Thoracic aorta (tissue), 2 donors: ENCODE results near the gene DNAJC11. TPM values are rescaled to one million over a fixed set of nuclear protein-coding genes. Genes with fewer than 3 reads are reported as not detected.
A peak's percentile ranks its signal among the peaks of the same experiment; 100 is the strongest.

Experiments
- ATAC-seq: fragments of 150-250 bp; one replicate; pipeline ENCODE4 v1.8.0; 2017; ENCODE audit warnings: low read depth; ENCODE audit not compliant: insufficient number of reproducible peaks, low FRiP score
- DNase-seq: peaks from one replicate; pipeline ENCODE4 v3.0.0-alpha.2; 2020; ENCODE audit warnings: low spot score
- H3K27ac ChIP-seq, 2 donors: fragments of 200-600 bp; sonication (generic); 1 replicate in 1 of 2; 2 replicates in 1 of 2; pipeline ENCODE4 v1.5.1; 2016; ENCODE audit warnings: mild to moderate bottlenecking in 2 of 2, moderate library complexity in 2 of 2
- H3K27me3 ChIP-seq: fragments of 200-600 bp; sonication (generic); replicated peaks from 2 replicates; pipeline ENCODE4 v1.6.0; 2016; ENCODE audit warnings: mild to moderate bottlenecking; ENCODE audit not compliant: insufficient read depth
- H3K36me3 ChIP-seq: fragments of 200-600 bp; sonication (generic); one replicate; pipeline ENCODE4 v1.5.1; 2016
- H3K4me1 ChIP-seq, 2 donors: fragments of 200-600 bp; sonication (generic); 1 replicate in 1 of 2; 2 replicates in 1 of 2; pipeline versions ENCODE4 v1.5.1 to v1.6.0; 2016; ENCODE audit warnings: low read depth in 2 of 2, mild to moderate bottlenecking in 1 of 2; ENCODE audit not compliant: control insufficient read depth in 1 of 2
- H3K4me3 ChIP-seq: fragments of 200-600 bp; sonication (generic); 2 replicates; pipeline ENCODE4 v1.5.1; 2016; ENCODE audit warnings: mild to moderate bottlenecking
- H3K9me3 ChIP-seq: fragments of 200-600 bp; sonication (generic); 2 replicates; pipeline ENCODE4 v1.5.1; 2016
- total RNA-seq, 2 donors: library from RNA; depleted of rRNA; stranded (reverse); fragments of >200 nt; gene quantifications; one replicate each; pipeline versions ENCODE4 v1.1.0 to v1.2.3, GENCODE V29; 2016
- TF ChIP-seq, protein P1 (sequence below): fragments of 200-600 bp; sonication (generic); IDR thresholded peaks from one replicate; pipeline ENCODE4 v1.5.1; 2019; ENCODE audit warnings: antibody characterized with exemption

Gene DNAJC11
- total RNA-seq, 2 donors from 2014 or later = 19.4 to 40.4 TPM

DNA sequence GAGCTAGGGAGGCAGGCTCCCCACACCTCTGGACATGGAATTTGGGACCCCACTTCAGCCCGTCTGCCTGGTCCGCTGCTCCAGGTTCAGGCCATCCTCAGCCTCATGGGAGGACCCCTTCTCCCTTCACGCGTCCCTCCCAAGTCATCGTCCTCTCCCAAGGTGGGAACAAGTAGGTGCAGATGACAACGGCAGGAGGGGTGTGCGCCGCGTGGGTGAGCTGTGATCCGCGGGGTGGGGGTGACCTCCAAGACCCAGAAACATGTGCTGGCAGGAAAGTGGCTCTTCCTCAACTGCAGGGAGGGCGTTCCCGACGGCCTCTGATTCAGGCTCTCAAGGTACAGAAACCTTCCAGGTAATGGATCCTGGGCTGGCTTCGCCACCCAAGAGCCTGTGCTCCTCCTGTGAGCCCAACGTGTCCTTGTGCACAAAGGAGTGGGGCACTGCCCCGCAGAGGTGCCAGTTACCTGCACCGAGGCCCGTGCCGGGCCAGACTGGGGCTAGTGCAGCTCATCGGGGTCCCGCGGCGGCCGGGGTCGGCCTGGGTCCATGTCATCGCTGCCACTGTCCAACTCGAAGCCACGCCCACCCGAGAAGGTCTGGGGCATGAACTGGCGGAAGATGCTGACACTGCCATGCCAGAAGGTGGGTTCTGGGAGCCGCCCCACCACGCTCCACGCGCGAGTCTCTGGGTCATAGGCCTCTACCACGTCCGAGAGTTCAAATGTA, 108.6 kb downstream of the DNAJC11 start:
- ATAC-seq = no peak
- Histone ChIP-seq H3K27ac (peak overlapping the region; percentile 82 to 90), H3K4me1 (peaks cover 56 to 89% of the 10 kb centered on the region in 2 donors), H3K36me3 (peaks cover 80% of the 10 kb centered on the region), H3K9me3 (no peaks in the 10 kb centered on the region), H3K27me3 (no peaks in the 10 kb centered on the region), H3K4me3 (no peak overlapping the region)
- TF ChIP-seq, protein P1, sequence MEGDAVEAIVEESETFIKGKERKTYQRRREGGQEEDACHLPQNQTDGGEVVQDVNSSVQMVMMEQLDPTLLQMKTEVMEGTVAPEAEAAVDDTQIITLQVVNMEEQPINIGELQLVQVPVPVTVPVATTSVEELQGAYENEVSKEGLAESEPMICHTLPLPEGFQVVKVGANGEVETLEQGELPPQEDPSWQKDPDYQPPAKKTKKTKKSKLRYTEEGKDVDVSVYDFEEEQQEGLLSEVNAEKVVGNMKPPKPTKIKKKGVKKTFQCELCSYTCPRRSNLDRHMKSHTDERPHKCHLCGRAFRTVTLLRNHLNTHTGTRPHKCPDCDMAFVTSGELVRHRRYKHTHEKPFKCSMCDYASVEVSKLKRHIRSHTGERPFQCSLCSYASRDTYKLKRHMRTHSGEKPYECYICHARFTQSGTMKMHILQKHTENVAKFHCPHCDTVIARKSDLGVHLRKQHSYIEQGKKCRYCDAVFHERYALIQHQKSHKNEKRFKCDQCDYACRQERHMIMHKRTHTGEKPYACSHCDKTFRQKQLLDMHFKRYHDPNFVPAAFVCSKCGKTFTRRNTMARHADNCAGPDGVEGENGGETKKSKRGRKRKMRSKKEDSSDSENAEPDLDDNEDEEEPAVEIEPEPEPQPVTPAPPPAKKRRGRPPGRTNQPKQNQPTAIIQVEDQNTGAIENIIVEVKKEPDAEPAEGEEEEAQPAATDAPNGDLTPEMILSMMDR = no peak
- no peak for DNase-seq

DNA sequence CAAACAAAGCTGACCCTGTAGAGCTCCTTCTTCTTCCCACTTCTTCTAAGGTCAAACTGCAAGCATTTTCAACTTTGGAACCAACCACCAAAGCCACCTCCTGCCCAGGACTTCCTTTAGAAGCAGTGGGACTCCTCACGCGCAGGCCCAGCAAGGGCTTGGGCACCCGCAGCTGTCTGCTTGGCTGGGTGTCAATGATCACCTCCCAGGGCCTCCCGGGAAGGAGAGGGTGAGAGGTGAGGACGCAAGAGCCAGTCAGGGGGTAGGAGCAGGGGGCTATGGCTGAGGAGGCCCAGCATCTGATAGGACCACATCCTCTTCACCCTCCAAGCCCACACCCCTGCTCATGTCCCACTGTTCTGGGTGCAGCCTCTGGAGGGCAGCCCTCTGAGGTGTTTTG, 109.2 kb downstream of the DNAJC11 start:
- Histone ChIP-seq H3K27ac (peak overlapping the region; percentile 82 to 90), H3K4me3 (no peak overlapping the region), H3K36me3 (peaks cover 75% of the 10 kb centered on the region), H3K9me3 (no peaks in the 10 kb centered on the region), H3K4me1 (peaks cover 56 to 89% of the 10 kb centered on the region in 2 donors), H3K27me3 (no peaks in the 10 kb centered on the region)
- ATAC-seq (no peak), DNase-seq (no peak)
- TF ChIP-seq, protein P1 = no peak

DNA sequence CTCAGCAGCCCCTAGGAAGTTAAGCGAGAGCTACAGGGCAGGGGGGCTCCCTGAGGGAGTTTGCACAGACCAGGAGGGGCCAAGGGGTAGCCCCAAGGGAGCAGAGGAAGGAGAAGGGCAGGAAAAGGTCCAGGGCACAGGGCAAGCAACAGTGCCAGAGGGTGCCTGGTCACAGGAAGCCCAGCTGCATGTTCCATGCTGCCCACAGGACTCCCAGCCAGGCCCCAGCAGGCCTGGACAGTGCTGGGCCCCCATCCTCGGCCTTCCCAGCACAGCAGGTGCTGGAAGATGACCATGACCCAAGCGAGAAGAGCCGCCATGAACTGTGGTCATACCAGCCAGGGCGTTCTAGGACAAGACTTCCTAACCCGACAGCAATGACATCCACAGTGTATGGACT, 110.0 kb downstream of the DNAJC11 start:
- DNase-seq = no peak
- ATAC-seq = no peak
- Histone ChIP-seq H3K36me3 (peaks cover 67% of the 10 kb centered on the region), H3K4me3 (peak overlapping the region; percentile 32), H3K27me3 (no peaks in the 10 kb centered on the region), H3K27ac (peak overlapping the region; percentile 82 to 90), H3K9me3 (no peaks in the 10 kb centered on the region), H3K4me1 (peaks cover 52 to 89% of the 10 kb centered on the region in 2 donors)
- TF ChIP-seq, protein P1 = no peak

DNA sequence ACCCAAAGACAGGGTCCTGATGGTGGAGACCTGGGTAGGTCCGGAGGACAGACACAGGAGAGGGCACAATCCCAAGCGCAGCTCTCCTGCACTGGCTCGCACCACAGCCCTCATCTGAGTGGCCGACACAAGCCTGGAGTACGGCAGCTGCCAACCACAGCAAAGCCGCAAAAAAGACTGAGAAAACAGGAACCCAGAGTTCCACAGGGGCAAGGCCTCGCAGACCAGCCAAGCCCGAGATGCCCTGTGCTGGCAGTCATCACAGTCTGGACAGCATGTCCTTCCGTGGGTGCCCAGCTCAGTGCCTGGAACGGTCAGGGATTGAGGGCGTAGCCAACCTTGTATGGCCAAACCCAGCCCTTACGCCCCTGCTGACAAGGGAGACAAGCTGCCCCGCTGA, 110.4 kb downstream of the DNAJC11 start:
- peak; percentile 49 for DNase-seq
- peak; percentile 68 for ATAC-seq

DNA sequence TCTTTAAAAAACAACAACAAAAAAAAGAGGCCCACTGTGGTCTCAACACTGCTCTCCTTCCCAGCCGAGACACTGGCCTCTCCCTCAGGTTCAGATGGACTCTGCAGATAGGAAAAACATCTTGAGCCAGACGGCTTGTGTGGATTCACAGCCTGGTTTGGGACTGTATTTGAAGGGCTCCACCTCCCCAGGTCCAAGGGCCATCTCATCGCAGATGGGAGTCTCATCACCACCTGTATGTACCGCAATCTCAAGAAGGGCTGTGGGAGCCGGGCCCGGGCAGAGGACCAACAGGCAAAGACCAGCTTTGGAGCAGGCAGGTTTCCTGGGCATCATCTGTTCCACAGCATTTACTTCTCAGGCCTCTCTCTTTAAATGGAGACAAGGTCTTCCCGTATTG, 111.6 kb downstream of the DNAJC11 start:
- Histone ChIP-seq H3K9me3 (no peaks in the 10 kb centered on the region), H3K27me3 (no peaks in the 10 kb centered on the region), H3K36me3 (peaks cover 53% of the 10 kb centered on the region), H3K4me3 (no peak overlapping the region), H3K27ac (peak overlapping the region; percentile 82 to 90), H3K4me1 (peaks cover 49 to 80% of the 10 kb centered on the region in 2 donors)
- DNase-seq (no peak), ATAC-seq (no peak)
- TF ChIP-seq, protein P1 = no peak

More for the DNA sequence above, 110.4 kb downstream of the DNAJC11 start:
- H3K4me1 ChIP-seq = peaks cover 49 to 88% of the 10 kb centered on the region in 2 donors
- peaks cover 65% of the 10 kb centered on the region for H3K36me3 ChIP-seq
- H3K4me3 ChIP-seq = peak overlapping the region; percentile 32
- H3K9me3 ChIP-seq = no peaks in the 10 kb centered on the region
- H3K27me3 ChIP-seq = no peaks in the 10 kb centered on the region
- TF ChIP-seq, protein P1 = no peak
- peak overlapping the region; percentile 82 to 90 for H3K27ac ChIP-seq
